CD14-positive monocyte (primary cell): ENCODE data around the gene COL19A1. TPM values are rescaled to one million over a fixed set of nuclear protein-coding genes. Genes with fewer than 3 reads are reported as not detected.

Experiments used
- DNase-seq, 3 donors: peaks; one replicate each; pipeline ENCODE4 v3.0.0-alpha.2; 2011 to 2022
- H2AFZ ChIP-seq: 2 replicates; pipeline ENCODE4 v1.6.0; 2012; ENCODE audit warnings: mild to moderate bottlenecking, low read depth, low read length, inconsistent platforms; ENCODE audit not compliant: insufficient read depth, poor library complexity, severe bottlenecking
- H3K27ac ChIP-seq, 2 donors: 1 replicate in 1 of 2; 2 replicates in 1 of 2; pipeline ENCODE4 v1.5.1; 2012 to 2013; ENCODE audit warnings: low read length in 2 of 2, control low read depth in 1 of 2, inconsistent platforms in 1 of 2, low read depth in 1 of 2, mild to moderate bottlenecking in 1 of 2
- H3K27me3 ChIP-seq, 2 donors: one replicate each; pipeline versions ENCODE4 v1.6.0 to v1.6.1; 2011 to 2013; ENCODE audit warnings: low read length in 2 of 2; ENCODE audit not compliant: control insufficient read depth in 2 of 2, insufficient read depth in 2 of 2
- H3K36me3 ChIP-seq, 2 donors: replicated peaks in 1 of 2; 1 replicate in 1 of 2; 2 replicates in 1 of 2; pipeline versions ENCODE4 v1.5.1 to v1.6.1; 2012 to 2013; ENCODE audit warnings: low read length in 2 of 2, control low read depth in 1 of 2, inconsistent platforms in 1 of 2, mild to moderate bottlenecking in 1 of 2; ENCODE audit not compliant: insufficient read depth in 2 of 2, control insufficient read depth in 1 of 2
- H3K4me1 ChIP-seq, 2 donors: 1 replicate in 1 of 2; 2 replicates in 1 of 2; pipeline versions ENCODE4 v1.5.1 to v1.6.1; 2012 to 2013; ENCODE audit warnings: low read length in 2 of 2, control low read depth in 1 of 2, inconsistent platforms in 1 of 2, mild to moderate bottlenecking in 1 of 2, moderate library complexity in 1 of 2; ENCODE audit not compliant: insufficient read depth in 2 of 2, control insufficient read depth in 1 of 2
- H3K4me2 ChIP-seq: replicated peaks from 2 replicates; pipeline ENCODE3; 2012; ENCODE audit warnings: low read length, moderate library complexity, mild to moderate bottlenecking; ENCODE audit not compliant: poor library complexity, severe bottlenecking; ENCODE audit errors: extremely low read depth
- H3K4me3 ChIP-seq, 3 experiments: fragments of 200-600 bp in 1 of 3; sonication (generic) in 1 of 3; replicated peaks in 1 of 3; 1 replicate in 2 of 3; 2 replicates in 1 of 3; pipeline ENCODE4 v1.5.1; 2011 to 2013; ENCODE audit warnings: low read length in 3 of 3, mild to moderate bottlenecking in 3 of 3, control low read depth in 2 of 3, low read depth in 2 of 3, inconsistent platforms in 1 of 3, moderate library complexity in 1 of 3
- H3K79me2 ChIP-seq: 2 replicates; pipeline ENCODE4 v1.6.0; 2012; ENCODE audit warnings: mild to moderate bottlenecking, control low read depth, inconsistent platforms, low read length, moderate library complexity; ENCODE audit not compliant: insufficient read depth
- H3K9ac ChIP-seq: 2 replicates; pipeline ENCODE4 v1.6.0; 2017; ENCODE audit warnings: low read length, mild to moderate bottlenecking; ENCODE audit not compliant: insufficient read depth, poor library complexity, severe bottlenecking
- H3K9me3 ChIP-seq, 2 donors: replicated peaks in 1 of 2; 1 replicate in 1 of 2; 2 replicates in 1 of 2; pipeline versions ENCODE4 v1.5.1 to v1.6.1; 2012 to 2013; ENCODE audit warnings: low read length in 2 of 2, control low read depth in 1 of 2; ENCODE audit not compliant: control insufficient read depth in 1 of 2, insufficient read depth in 1 of 2
- H4K20me1 ChIP-seq: 2 replicates; pipeline ENCODE4 v1.6.0; 2012; ENCODE audit warnings: mild to moderate bottlenecking, low read length, control low read depth, moderate library complexity; ENCODE audit not compliant: insufficient read depth
- H3K27ac Mint-ChIP-seq, 7 donors: one replicate each; pipeline ENCODE4 v1.8.0; 2020; ENCODE audit warnings: mild to moderate bottlenecking in 7 of 7, mixed read lengths in 7 of 7, moderate library complexity in 6 of 7, inconsistent platforms in 2 of 7
- H3K27me3 Mint-ChIP-seq, 3 donors: one replicate each; pipeline ENCODE4 v1.8.0; 2021 to 2022; ENCODE audit warnings: low read depth in 3 of 3, mild to moderate bottlenecking in 3 of 3, mixed read lengths in 3 of 3, moderate library complexity in 3 of 3, inconsistent platforms in 1 of 3
- H3K36me3 Mint-ChIP-seq, 2 donors: one replicate each; pipeline ENCODE4 v1.8.0; 2020; ENCODE audit warnings: mixed read lengths in 2 of 2, inconsistent platforms in 1 of 2, mild to moderate bottlenecking in 1 of 2
- H3K4me1 Mint-ChIP-seq: one replicate; pipeline ENCODE4 v1.8.0; 2020; ENCODE audit warnings: mild to moderate bottlenecking, mixed read lengths
- H3K4me3 Mint-ChIP-seq, 2 donors: one replicate each; pipeline ENCODE4 v1.8.0; 2020; ENCODE audit warnings: mild to moderate bottlenecking in 2 of 2, mixed read lengths in 2 of 2, moderate library complexity in 1 of 2
- H3K9me3 Mint-ChIP-seq, 7 donors: one replicate each; pipeline ENCODE4 v1.8.0; 2020 to 2022; ENCODE audit warnings: mixed read lengths in 7 of 7, mild to moderate bottlenecking in 6 of 7, moderate library complexity in 6 of 7, inconsistent platforms in 2 of 7
- WGBS: methylation state at CpG from one replicate; pipeline ENCODE4 v1.1.5; 2013; ENCODE audit warnings: missing lambda C conversion rate; ENCODE audit not compliant: insufficient coverage; 5-methylcytosine and 5-hydroxymethylcytosine counted together
- intact Hi-C, 2 donors: fragments of 100-400 bp; cut with micrococcal nuclease; formaldehyde crosslinking; loops; one replicate each; pipeline versions ENCODE4 v1.15.0 to v1.15.1; 2023
- polyA plus RNA-seq, 3 donors: library from polyadenylated mRNA; depleted of rRNA in 1 of 3; unstranded in 2 of 3; stranded (reverse) in 1 of 3; fragments of 300-500 nt in 2 of 3; fragments of >200 nt in 1 of 3; fragmentation: Illumina TruSeq in 2 of 3; gene quantifications; 1 replicate in 2 of 3; 2 replicates in 1 of 3; pipeline ENCODE4 v1.2.3, GENCODE V29; 2012 to 2021
- TF ChIP-seq, protein P1 (sequence below): fragments of 200-600 bp; IDR thresholded peaks from one replicate; pipeline ENCODE4 v1.8.0; 2022; ENCODE audit warnings: antibody characterized with exemption, mild to moderate bottlenecking

The COL19A1 gene
- polyA plus RNA-seq, 3 donors = not detected

DNA sequence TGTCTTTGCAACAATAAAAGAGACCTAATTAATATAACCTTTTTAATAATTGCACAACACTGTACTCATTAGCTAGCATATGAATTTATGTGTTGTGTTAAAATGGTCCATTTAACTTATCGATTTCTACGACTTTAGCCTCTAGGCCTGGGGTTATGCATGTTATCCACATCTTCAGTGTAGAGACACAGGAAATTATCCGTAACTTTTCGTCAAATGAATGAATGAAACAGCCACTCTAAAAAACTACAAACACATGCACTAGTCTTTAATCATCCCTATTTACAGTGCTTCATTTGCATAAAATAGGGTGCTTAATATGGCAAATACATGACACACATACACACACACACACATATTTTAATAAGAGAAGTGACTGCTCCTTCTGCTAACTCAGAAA lies 47.2 kb upstream of the COL19A1 start:
- no peaks in the 10 kb centered on the region for H3K79me2 ChIP-seq
- TF ChIP-seq, protein P1, sequence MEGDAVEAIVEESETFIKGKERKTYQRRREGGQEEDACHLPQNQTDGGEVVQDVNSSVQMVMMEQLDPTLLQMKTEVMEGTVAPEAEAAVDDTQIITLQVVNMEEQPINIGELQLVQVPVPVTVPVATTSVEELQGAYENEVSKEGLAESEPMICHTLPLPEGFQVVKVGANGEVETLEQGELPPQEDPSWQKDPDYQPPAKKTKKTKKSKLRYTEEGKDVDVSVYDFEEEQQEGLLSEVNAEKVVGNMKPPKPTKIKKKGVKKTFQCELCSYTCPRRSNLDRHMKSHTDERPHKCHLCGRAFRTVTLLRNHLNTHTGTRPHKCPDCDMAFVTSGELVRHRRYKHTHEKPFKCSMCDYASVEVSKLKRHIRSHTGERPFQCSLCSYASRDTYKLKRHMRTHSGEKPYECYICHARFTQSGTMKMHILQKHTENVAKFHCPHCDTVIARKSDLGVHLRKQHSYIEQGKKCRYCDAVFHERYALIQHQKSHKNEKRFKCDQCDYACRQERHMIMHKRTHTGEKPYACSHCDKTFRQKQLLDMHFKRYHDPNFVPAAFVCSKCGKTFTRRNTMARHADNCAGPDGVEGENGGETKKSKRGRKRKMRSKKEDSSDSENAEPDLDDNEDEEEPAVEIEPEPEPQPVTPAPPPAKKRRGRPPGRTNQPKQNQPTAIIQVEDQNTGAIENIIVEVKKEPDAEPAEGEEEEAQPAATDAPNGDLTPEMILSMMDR = no peak
- H3K27ac ChIP-seq = no peak overlapping the region
- no CpG with 5 or more reads among the region's 4 CpGs for WGBS
- no peak for DNase-seq
- H3K27me3 ChIP-seq = no peaks in the 10 kb centered on the region
- Mint-ChIP-seq H3K36me3 (peaks cover 0 to 2% of the 10 kb centered on the region in 2 donors), H3K4me3 (no peak overlapping the region), H3K27ac (no peak overlapping the region), H3K9me3 (peaks cover 0 to 3% (median 0%) of the 10 kb centered on the region in 7 donors), H3K27me3 (peaks cover 0 to 3% (median 0%) of the 10 kb centered on the region in 3 donors), H3K4me1 (peaks cover 12% of the 10 kb centered on the region)
- no peak overlapping the region for H3K4me2 ChIP-seq
- H4K20me1 ChIP-seq = no peaks in the 10 kb centered on the region
- no peak overlapping the region for H3K4me3 ChIP-seq
- H3K9me3 ChIP-seq = no peaks in the 10 kb centered on the region
- peaks cover 5 to 9% of the 10 kb centered on the region in 2 donors for H3K4me1 ChIP-seq
- no peak overlapping the region for H3K9ac ChIP-seq
- intact Hi-C loops = no loop called here
- H3K36me3 ChIP-seq = no peaks in the 10 kb centered on the region
- H2AFZ ChIP-seq = no peak overlapping the region

DNA sequence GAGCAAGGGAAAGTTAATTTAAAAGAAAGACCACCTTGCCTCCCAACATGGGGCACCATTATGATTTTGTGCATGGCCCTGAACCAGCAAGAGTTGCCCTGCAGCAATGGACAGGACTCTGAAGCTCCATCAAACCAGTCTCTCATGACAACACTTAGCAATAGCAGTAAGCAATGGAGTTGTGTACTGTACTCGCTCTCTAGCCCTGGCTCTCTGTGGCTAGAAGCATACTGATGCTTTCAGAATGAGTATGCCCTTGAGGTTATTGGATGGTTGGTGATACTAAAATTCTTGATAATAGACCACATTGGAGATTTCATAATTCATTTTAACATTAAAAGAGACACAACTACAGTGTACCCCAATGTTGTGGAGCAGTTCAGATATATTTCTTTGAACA lies 46.3 kb upstream of the COL19A1 start:
- Mint-ChIP-seq H3K27me3 (peaks cover 0 to 3% (median 0%) of the 10 kb centered on the region in 3 donors), H3K36me3 (peaks cover 0 to 2% of the 10 kb centered on the region in 2 donors), H3K4me1 (peaks cover 10% of the 10 kb centered on the region), H3K27ac (no peak overlapping the region), H3K4me3 (no peak overlapping the region), H3K9me3 (peaks cover 0 to 7% (median 2%) of the 10 kb centered on the region in 7 donors)
- no peak for DNase-seq
- Histone ChIP-seq H3K9me3 (peaks cover 0 to 3% of the 10 kb centered on the region in 2 donors), H3K36me3 (no peaks in the 10 kb centered on the region), H4K20me1 (no peaks in the 10 kb centered on the region), H3K4me1 (peaks cover 5 to 9% of the 10 kb centered on the region in 2 donors), H3K9ac (no peak overlapping the region), H3K4me2 (no peak overlapping the region), H3K27me3 (no peaks in the 10 kb centered on the region), H3K4me3 (no peak overlapping the region), H3K79me2 (no peaks in the 10 kb centered on the region), H3K27ac (no peak overlapping the region), H2AFZ (no peak overlapping the region)
- TF ChIP-seq, protein P1 = no peak
- no CpG with 5 or more reads among the region's 1 CpG for WGBS
- intact Hi-C loops = no loop called here
